ENCODE measurements around the gene CPXM2. TPM values are rescaled to one million over a fixed set of nuclear protein-coding genes. Genes with fewer than 3 reads are reported as not detected.

Gene CPXM2
- total RNA-seq, 1 experiment from 2014 or later, result not detected

GRCh38 chr10:123769647-123770046, 122.0 kb downstream of the CPXM2 start:
- H3K27ac Mint-ChIP-seq (ENCODE audit: low read depth, unreplicated experiment), result no peak overlapping the region
- H3K9me3 Mint-ChIP-seq (ENCODE audit: unreplicated experiment), result no peaks in the 10 kb centered on the region
- peaks cover 55% of the 10 kb centered on the region for H3K27me3 Mint-ChIP-seq (ENCODE audit: insufficient read depth, unreplicated experiment)
- no peak for TF ChIP-seq CTCF (IDR thresholded peaks at IDR 0.05; ENCODE audit: unreplicated experiment)
- no peaks in the 10 kb centered on the region for H3K36me3 Mint-ChIP-seq (ENCODE audit: insufficient read depth, unreplicated experiment)
- DNase-seq (ENCODE audit: unreplicated experiment), result no peak
- H3K4me3 Mint-ChIP-seq (ENCODE audit: unreplicated experiment), result no peak overlapping the region
- intact Hi-C loops (cut with micrococcal nuclease), result loop anchor here (10.0 kb wide), 1 partner anchor 185 kb away; no protein-coding TSS in a partner anchor
- BruUV-seq (replicated peaks), result no TSS peak
- POLR2A ChIA-PET, result no interaction called here
- CTCF ChIA-PET, result interaction anchor here (1.0 kb wide), 1 partner anchor 187 kb away, joined by 4 read pairs; no protein-coding TSS in a partner anchor
- no peaks in the 10 kb centered on the region for H3K4me1 Mint-ChIP-seq (ENCODE audit: insufficient read depth, unreplicated experiment)

GRCh38 chr10:123766761-123767160, 124.8 kb downstream of the CPXM2 start:
- TF ChIP-seq CTCF (IDR thresholded peaks at IDR 0.05; ENCODE audit: unreplicated experiment), result no peak
- H3K36me3 Mint-ChIP-seq (ENCODE audit: insufficient read depth, unreplicated experiment), result no peaks in the 10 kb centered on the region
- no peak overlapping the region for H3K4me3 Mint-ChIP-seq (ENCODE audit: unreplicated experiment)
- H3K27ac Mint-ChIP-seq (ENCODE audit: low read depth, unreplicated experiment), result no peak overlapping the region
- BruUV-seq (replicated peaks), result no TSS peak
- H3K4me1 Mint-ChIP-seq (ENCODE audit: insufficient read depth, unreplicated experiment), result no peaks in the 10 kb centered on the region
- no peaks in the 10 kb centered on the region for H3K9me3 Mint-ChIP-seq (ENCODE audit: unreplicated experiment)
- ChIA-PET POLR2A (no interaction called here), CTCF (interaction anchor here (0.8 kb wide), 1 partner anchor 56 kb away, joined by 3 read pairs; no protein-coding TSS in a partner anchor)
- H3K27me3 Mint-ChIP-seq (ENCODE audit: insufficient read depth, unreplicated experiment), result peaks cover 71% of the 10 kb centered on the region
- DNase-seq (ENCODE audit: unreplicated experiment), result no peak
- intact Hi-C loops (cut with micrococcal nuclease), result loop anchor here (10.0 kb wide), 1 partner anchor 182 kb away; no protein-coding TSS in a partner anchor

GRCh38 chr10:123766012-123766411, 125.6 kb downstream of the CPXM2 start:
- ChIA-PET CTCF (no interaction called here), POLR2A (no interaction called here)
- no peak for DNase-seq (ENCODE audit: unreplicated experiment)
- no TSS peak for BruUV-seq (replicated peaks)
- no peak overlapping the region for H3K27ac Mint-ChIP-seq (ENCODE audit: low read depth, unreplicated experiment)
- intact Hi-C loops (cut with micrococcal nuclease), result loop anchor here (10.0 kb wide), 1 partner anchor 181 kb away; no protein-coding TSS in a partner anchor
- no peaks in the 10 kb centered on the region for H3K36me3 Mint-ChIP-seq (ENCODE audit: insufficient read depth, unreplicated experiment)
- no peak overlapping the region for H3K4me3 Mint-ChIP-seq (ENCODE audit: unreplicated experiment)
- no peak for TF ChIP-seq CTCF (IDR thresholded peaks at IDR 0.05; ENCODE audit: unreplicated experiment)
- no peaks in the 10 kb centered on the region for H3K9me3 Mint-ChIP-seq (ENCODE audit: unreplicated experiment)
- H3K4me1 Mint-ChIP-seq (ENCODE audit: insufficient read depth, unreplicated experiment), result no peaks in the 10 kb centered on the region
- H3K27me3 Mint-ChIP-seq (ENCODE audit: insufficient read depth, unreplicated experiment), result peaks cover 71% of the 10 kb centered on the region

GRCh38 chr10:123761666-123762230, 129.9 kb downstream of the CPXM2 start:
- POLR2A ChIA-PET, result no interaction called here
- no peaks in the 10 kb centered on the region for H3K36me3 Mint-ChIP-seq (ENCODE audit: insufficient read depth, unreplicated experiment)
- intact Hi-C loops (cut with micrococcal nuclease), result loop anchor here (10.0 kb wide), 1 partner anchor 177 kb away; no protein-coding TSS in a partner anchor
- no peaks in the 10 kb centered on the region for H3K9me3 Mint-ChIP-seq (ENCODE audit: unreplicated experiment)
- no peak overlapping the region for H3K27ac Mint-ChIP-seq (ENCODE audit: low read depth, unreplicated experiment)
- no peaks in the 10 kb centered on the region for H3K4me1 Mint-ChIP-seq (ENCODE audit: insufficient read depth, unreplicated experiment)
- CTCF ChIA-PET, result interaction anchor here (0.5 kb wide), 1 partner anchor 627 kb away, joined by 3 read pairs; no protein-coding TSS in a partner anchor
- DNase-seq (ENCODE audit: unreplicated experiment), result no peak
- peaks cover 90% of the 10 kb centered on the region for H3K27me3 Mint-ChIP-seq (ENCODE audit: insufficient read depth, unreplicated experiment)
- BruUV-seq (replicated peaks), result no TSS peak
- H3K4me3 Mint-ChIP-seq (ENCODE audit: unreplicated experiment), result no peak overlapping the region
- TF ChIP-seq CTCF (IDR thresholded peaks at IDR 0.05; ENCODE audit: unreplicated experiment), result no peak
